Epithelial cell of proximal tubule (primary cell): ENCODE measurements around the gene UBL4A. TPM values are rescaled to one million over a fixed set of nuclear protein-coding genes. Genes with fewer than 3 reads are reported as not detected.

ENCODE experiments used
- DNase-seq: peaks from one replicate; pipeline ENCODE4 v3.0.0-alpha.2; 2011; ENCODE audit warnings: low read depth
- H3K4me3 ChIP-seq: 2 replicates; pipeline ENCODE4 v1.5.1; 2011; ENCODE audit warnings: low read depth, mild to moderate bottlenecking, low read length
- total RNA-seq: library from RNA; depleted of rRNA; stranded (reverse); fragments of >200 nt; gene quantifications from 2 replicates; pipeline ENCODE4 v1.2.3, GENCODE V29; 2015
- TF ChIP-seq, protein P1 (sequence below): conservative IDR thresholded peaks from 2 replicates; pipeline ENCODE4 v1.5.1; 2012; ENCODE audit warnings: low read depth, mild to moderate bottlenecking, low read length

Gene UBL4A
- total RNA-seq, 1 donor from 2014 or later: 39.4 TPM

DNA sequence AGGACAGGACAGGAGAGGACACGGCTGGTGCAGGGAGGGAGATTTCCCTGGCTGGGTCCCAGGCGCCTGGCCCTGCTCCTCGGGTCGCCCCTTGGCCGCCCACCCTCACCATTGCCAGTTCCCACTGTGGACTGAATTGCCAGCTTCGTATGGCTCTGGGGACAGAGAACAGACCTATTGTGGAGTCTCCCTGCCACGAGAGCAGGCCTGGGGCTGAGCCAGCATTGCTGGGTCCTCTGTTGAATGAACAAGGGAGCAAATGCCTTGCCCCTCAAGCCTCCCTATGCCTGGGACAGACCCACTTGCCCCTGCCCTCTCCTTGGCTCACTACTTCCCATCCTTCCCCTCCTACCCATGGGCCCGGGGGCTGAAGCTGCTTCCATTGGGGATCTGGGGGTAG lies 24.0 kb downstream of the UBL4A start:
- DNase-seq: no peak
- TF ChIP-seq, protein P1, sequence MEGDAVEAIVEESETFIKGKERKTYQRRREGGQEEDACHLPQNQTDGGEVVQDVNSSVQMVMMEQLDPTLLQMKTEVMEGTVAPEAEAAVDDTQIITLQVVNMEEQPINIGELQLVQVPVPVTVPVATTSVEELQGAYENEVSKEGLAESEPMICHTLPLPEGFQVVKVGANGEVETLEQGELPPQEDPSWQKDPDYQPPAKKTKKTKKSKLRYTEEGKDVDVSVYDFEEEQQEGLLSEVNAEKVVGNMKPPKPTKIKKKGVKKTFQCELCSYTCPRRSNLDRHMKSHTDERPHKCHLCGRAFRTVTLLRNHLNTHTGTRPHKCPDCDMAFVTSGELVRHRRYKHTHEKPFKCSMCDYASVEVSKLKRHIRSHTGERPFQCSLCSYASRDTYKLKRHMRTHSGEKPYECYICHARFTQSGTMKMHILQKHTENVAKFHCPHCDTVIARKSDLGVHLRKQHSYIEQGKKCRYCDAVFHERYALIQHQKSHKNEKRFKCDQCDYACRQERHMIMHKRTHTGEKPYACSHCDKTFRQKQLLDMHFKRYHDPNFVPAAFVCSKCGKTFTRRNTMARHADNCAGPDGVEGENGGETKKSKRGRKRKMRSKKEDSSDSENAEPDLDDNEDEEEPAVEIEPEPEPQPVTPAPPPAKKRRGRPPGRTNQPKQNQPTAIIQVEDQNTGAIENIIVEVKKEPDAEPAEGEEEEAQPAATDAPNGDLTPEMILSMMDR: no peak
- H3K4me3 ChIP-seq: no peak overlapping the region

DNA sequence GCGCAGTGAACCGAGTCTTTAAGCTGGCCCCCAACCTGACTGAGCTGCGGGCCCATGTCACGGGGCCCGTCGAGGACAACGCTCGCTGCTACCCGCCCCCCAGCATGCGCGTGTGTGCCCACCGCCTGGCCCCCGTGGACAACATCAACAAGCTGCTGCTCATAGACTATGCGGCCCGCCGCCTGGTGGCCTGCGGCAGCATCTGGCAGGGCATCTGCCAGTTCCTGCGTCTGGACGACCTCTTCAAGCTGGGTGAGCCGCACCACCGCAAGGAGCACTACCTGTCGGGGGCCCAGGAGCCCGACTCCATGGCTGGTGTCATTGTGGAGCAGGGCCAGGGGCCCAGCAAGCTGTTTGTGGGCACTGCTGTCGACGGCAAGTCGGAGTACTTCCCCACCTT lies 26.1 kb downstream of the UBL4A start:
- DNase-seq: no peak
- no peak overlapping the region for H3K4me3 ChIP-seq
- TF ChIP-seq, protein P1: no peak

DNA sequence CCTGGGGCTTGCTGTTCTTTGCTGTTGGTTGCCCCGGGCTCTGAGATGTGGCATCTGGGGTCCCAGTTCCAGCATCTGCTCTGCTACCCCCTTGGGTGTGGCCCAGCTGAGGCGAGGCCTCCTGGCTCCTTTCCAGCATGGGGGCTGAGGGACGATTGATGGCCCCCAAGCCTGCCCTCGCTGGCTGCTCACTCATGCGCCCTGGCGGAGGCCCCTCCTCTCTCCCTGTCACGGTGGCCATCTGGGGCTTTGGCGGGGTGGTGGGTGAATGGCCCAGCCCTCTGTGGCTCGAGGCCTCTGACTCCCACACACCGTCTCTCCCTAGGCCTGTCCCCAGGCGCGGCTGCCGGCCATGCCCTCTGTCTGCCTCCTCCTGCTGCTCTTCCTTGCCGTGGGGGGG lies 26.6 kb downstream of the UBL4A start:
- no peak for DNase-seq
- H3K4me3 ChIP-seq: peak overlapping the region; percentile 71
- TF ChIP-seq, protein P1: no peak

DNA sequence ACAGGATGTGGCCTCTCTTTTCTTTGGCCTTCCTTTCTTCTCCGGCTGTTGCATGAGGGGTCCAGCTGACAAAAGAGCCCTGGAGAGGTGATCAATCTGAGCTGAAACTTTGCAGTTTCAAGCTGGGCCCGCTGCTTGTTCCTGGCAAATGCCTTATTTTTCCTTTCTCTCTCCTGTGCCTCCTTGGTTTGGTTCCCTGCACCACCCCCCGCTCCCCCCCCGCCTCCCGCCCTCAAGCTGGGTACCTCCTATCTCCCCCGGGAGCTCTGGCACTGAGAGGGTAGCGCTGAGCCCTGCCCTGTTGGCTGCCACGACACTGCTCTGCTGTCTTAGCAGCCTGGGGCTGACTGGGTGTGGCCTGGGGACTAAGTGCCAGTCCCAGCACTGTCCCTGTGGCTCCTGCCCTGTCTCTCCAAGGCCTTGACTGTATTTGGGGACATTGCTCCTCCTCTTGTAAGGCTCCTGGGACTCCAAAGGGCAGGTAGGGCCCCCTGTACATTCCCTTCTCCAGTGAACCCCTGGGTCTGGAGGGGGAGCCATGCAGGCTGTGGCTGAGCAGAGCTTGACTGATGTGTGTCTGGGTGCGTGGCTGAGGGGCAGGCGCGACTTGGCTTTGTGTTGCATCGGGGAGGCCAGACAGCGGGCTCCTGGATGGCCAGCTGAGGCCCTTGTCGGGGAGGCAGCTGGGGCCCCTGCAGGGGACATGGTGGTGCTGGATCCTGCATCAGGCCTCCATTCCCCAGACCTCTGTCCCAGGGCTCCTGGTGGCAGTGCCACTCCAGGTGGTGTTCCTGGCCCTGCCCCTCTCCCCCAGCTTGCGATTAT lies 27.2 kb downstream of the UBL4A start:
- no peak for DNase-seq
- TF ChIP-seq, protein P1: no peak
- H3K4me3 ChIP-seq: peak overlapping the region; percentile 71

DNA sequence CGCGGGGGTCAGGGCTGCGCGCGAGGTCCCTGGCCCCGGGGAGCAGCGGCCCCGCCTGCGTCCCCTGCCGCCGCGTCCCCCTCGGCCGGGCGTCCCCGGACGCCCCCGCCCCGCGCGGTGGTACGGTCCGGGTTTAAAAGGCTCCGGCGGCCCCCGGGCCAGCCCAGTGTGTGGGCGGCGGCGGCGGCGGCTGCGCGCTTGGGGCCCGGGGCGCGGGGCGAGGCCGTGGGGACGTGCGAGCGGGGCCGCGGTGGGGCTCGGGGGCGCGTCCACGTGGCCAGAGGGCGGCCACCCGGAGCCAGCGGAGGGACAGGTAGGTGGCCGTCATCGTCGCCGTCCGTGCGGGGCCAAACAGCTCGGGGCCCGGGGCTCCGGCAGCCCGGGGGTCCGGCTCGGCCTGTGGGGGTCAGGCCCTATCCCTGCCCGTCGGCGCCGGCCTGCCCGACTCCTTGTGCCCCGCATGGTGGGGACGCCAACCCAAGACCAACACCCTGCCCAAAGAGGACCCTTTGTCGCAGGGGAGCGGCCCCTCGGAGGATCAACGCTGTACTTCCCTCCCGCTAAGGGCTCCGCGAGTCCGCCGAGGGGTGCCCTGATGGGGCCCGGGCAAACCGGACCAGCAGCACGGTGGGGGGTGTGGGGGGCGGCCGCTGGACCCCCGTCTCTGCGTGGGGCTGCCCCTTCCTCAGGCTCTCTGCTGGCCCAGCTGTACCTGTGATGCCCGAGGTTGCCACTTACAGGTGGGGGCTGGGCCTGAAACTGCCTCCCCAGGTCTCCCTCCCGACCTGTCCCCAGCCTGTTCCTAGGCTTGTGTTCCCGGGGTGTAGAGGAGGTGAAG lies 28.1 kb downstream of the UBL4A start, which contains the start of gene PLXNA3:
Gene PLXNA3 (plus strand): TSS at position 166 of the 838 bp plus-strand sequence. CDS start 1,903 bp downstream, outside the sequence.
- TF ChIP-seq, protein P1: no peak
- peak within 1 kb of the TSS; percentile 71 for H3K4me3 ChIP-seq
- no peak for DNase-seq

DNA sequence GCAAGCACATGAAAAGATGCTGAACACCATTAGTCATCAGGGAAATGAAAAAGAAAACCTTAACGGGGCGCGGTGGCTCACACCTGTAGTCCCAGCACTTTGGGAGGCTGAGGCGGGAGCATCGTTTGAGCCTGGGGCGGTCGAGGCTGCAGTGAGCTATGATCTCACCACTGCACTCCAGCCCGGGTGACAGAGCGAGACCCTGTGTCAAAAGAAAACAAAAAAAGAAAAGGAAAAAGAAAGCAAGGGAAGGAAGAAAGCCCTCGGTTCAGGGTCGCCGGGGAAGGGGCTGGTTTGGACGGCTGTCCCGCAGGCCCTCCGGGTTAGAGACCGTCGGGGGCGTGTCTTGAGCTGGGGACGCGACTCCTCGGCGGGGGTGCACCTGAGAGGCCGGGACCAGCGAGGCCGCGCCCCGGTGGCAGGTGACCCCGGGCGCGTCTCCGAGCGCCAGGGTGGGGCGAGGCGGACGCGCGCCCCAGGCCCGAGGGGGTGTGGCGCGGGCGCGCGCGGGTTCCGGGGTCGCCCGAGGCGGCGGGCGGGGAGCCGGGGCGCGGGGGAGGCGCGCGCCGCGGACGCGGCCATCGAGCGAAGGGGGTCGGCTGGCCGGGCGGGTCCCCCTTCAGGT lies 28.8 kb downstream of the UBL4A start:
- no peak for DNase-seq
- TF ChIP-seq, protein P1: no peak
- peak overlapping the region; percentile 71 for H3K4me3 ChIP-seq
